HCT116 (cell line): ENCODE data around the gene RASGRP2. TPM values are rescaled to one million over a fixed set of nuclear protein-coding genes. Genes with fewer than 3 reads are reported as not detected.

Experiments
- ATAC-seq: fragments of 200-7000 bp; cut with Tn5 transposase; 2 replicates; pipeline ENCODE4 v1.9.1; 2020; ENCODE audit warnings: mild to moderate bottlenecking, moderate library complexity
- BruUV-seq: library from RNA; stranded (reverse); fragments of 400-500 nt; replicated peaks from 2 replicates; lab custom pipeline; 2021; lab: Mats Ljungman, UMichigan
- CTCF ChIA-PET: fragments of 300-600 bp; sonication (Branson Sonifier 250); formaldehyde crosslinking; loops from one replicate; lab custom pipeline; 2021; ENCODE audit warnings: antibody characterized with exemption; lab: Charles Lee
- POLR2A ChIA-PET: fragments of 300-600, 350-600 bp; sonication (Branson Sonifier 250); formaldehyde crosslinking; loops from one replicate; lab custom pipeline; 2021; ENCODE audit warnings: antibody characterized with exemption; lab: Charles Lee
- RAD21 ChIA-PET, 2 experiments: fragments of 300-600 bp; sonication (Branson Sonifier 250); formaldehyde crosslinking; loops; one replicate each; lab custom pipeline; 2023; ENCODE audit warnings: low total read pairs in 2 of 2; ENCODE audit not compliant: uncharacterized antibody in 2 of 2, unreplicated experiment in 2 of 2, low non-redundant PET in 1 of 2; lab: Charles Lee
- DNase-seq: peaks from one replicate; pipeline ENCODE4 v3.0.0-alpha.2; 2010; ENCODE audit warnings: low read depth, low spot score
- H2AFZ ChIP-seq: fragments of 200-600 bp; shearing (Covaris generic), sonication (generic); 2 replicates; pipeline ENCODE4 v1.6.1; 2017; ENCODE audit warnings: low read depth, mixed run types, mixed read lengths, antibody characterized with exemption, low read length; ENCODE audit not compliant: poor library complexity, severe bottlenecking
- H3K27ac ChIP-seq: 2 replicates; pipeline ENCODE4 v1.5.1; 2012; ENCODE audit warnings: low read depth, low read length
- H3K27me3 ChIP-seq: fragments of 200-600 bp; sonication (generic); 2 replicates; pipeline ENCODE4 v1.6.1; 2016; ENCODE audit warnings: mixed run types, low read length, mixed read lengths; ENCODE audit not compliant: insufficient read depth
- H3K36me3 ChIP-seq, 2 experiments: fragments of 200-500 bp in 1 of 2; fragments of 200-600 bp in 1 of 2; sonication (Bioruptor generic) in 1 of 2; sonication (generic) in 1 of 2; 2 replicates each; pipeline versions ENCODE4 v1.5.1 to v1.6.1; 2014 to 2016; ENCODE audit warnings: low read length in 2 of 2, inconsistent platforms in 1 of 2, mixed read lengths in 1 of 2, mixed run types in 1 of 2; ENCODE audit not compliant: insufficient read depth in 2 of 2, control insufficient read depth in 1 of 2
- H3K4me1 ChIP-seq, 2 experiments: fragments of 200-600 bp in 1 of 2; sonication (generic) in 1 of 2; 2 replicates each; pipeline versions ENCODE4 v1.5.1 to v1.6.1; 2012 to 2017; ENCODE audit warnings: low read length in 2 of 2, inconsistent platforms in 1 of 2, mild to moderate bottlenecking in 1 of 2, mixed read lengths in 1 of 2, mixed run types in 1 of 2, moderate library complexity in 1 of 2; ENCODE audit not compliant: insufficient read depth in 2 of 2, control insufficient read depth in 1 of 2
- H3K4me2 ChIP-seq: fragments of 200-600 bp; sonication (generic); 2 replicates; pipeline ENCODE4 v1.6.1; 2017; ENCODE audit warnings: mixed run types, low read length, mixed read lengths
- H3K4me3 ChIP-seq, 2 experiments: fragments of 200-600 bp in 1 of 2; sonication (generic) in 1 of 2; replicated peaks in 1 of 2; 2 replicates each; pipeline ENCODE4 v1.5.1; 2011 to 2016; ENCODE audit warnings: low read length in 2 of 2, control low read depth in 1 of 2, low read depth in 1 of 2, mild to moderate bottlenecking in 1 of 2, mixed read lengths in 1 of 2, mixed run types in 1 of 2
- H3K79me2 ChIP-seq: fragments of 200-600 bp; sonication (generic); 2 replicates; pipeline ENCODE4 v1.6.1; 2017; ENCODE audit warnings: mild to moderate bottlenecking, mixed run types, low read length, moderate library complexity, mixed read lengths; ENCODE audit not compliant: insufficient read depth
- H3K9ac ChIP-seq: fragments of 200-600 bp; sonication (generic); 2 replicates; pipeline ENCODE4 v1.6.1; 2016; ENCODE audit warnings: low read length, mixed read lengths
- H3K9me2 ChIP-seq: fragments of 200-600 bp; sonication (generic), shearing (Covaris generic); 2 replicates; pipeline ENCODE4 v1.6.1; 2017; ENCODE audit warnings: mixed run types, mild to moderate bottlenecking, moderate library complexity; ENCODE audit not compliant: insufficient read depth
- H3K9me3 ChIP-seq, 2 experiments: fragments of 200-500 bp in 1 of 2; fragments of 200-600 bp in 1 of 2; sonication (Bioruptor generic) in 1 of 2; sonication (generic) in 1 of 2; 2 replicates each; pipeline ENCODE4 v1.6.1; 2014 to 2017; ENCODE audit warnings: low read length in 2 of 2, mixed read lengths in 2 of 2, inconsistent platforms in 1 of 2, low read depth in 1 of 2, mild to moderate bottlenecking in 1 of 2, mixed run types in 1 of 2, moderate library complexity in 1 of 2; ENCODE audit not compliant: control insufficient read depth in 1 of 2, insufficient read depth in 1 of 2
- H4K20me1 ChIP-seq: fragments of 200-600 bp; sonication (generic), shearing (Covaris generic); 2 replicates; pipeline ENCODE4 v1.6.1; 2017; ENCODE audit warnings: mixed run types, mild to moderate bottlenecking, moderate library complexity; ENCODE audit not compliant: insufficient read depth
- EZH2phosphoT487 ChIP-seq: fragments of 200-600 bp; IDR thresholded peaks from 2 replicates; pipeline ENCODE4 v1.6.1; 2018; ENCODE audit warnings: antibody characterized with exemption, borderline replicate concordance
- POLR2AphosphoS5 ChIP-seq: IDR thresholded peaks from 2 replicates; pipeline ENCODE4 v1.6.1; 2011; ENCODE audit warnings: mild to moderate bottlenecking, low read depth, low read length, moderate library complexity
- ZFX ChIP-seq: fragments of 450-650 bp; IDR thresholded peaks from 2 replicates; pipeline ENCODE4 v1.6.1; 2017
- intact Hi-C: fragments of 100-400 bp; cut with micrococcal nuclease; formaldehyde crosslinking; loops from 2 replicates; pipeline ENCODE4 v1.10.0; 2022
- total RNA-seq: library from RNA; stranded (reverse); gene quantifications from one replicate; pipeline ENCODE4 v1.2.1, GENCODE V29; 2021; ENCODE audit not compliant: unreplicated experiment
- TF ChIP-seq, protein P1 (sequence below): IDR thresholded peaks from 2 replicates; pipeline ENCODE4 v1.6.1; 2012

Gene RASGRP2
- total RNA-seq, 1 experiment from 2014 or later = 12.8 TPM

DNA sequence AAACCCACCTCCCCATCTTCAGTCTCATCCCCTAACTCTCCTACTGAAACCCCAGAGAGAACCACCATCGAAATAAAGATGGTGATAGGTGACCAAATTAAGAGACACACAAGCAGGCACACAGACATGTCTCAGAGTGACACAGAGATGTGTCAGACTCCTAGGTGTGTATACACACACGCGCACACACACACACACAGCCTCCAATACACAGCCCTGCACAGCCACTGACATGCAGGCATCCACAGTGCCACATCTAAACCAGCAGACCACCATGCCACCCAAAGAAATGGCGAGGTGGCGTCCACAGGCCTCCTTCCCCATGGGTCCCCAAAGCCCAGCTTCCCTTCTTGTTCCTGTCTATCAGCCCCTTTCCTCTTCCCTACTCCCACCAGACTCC, 48.4 kb downstream of the RASGRP2 start:
- no peak overlapping the region for H2AFZ ChIP-seq
- no peak overlapping the region for H3K4me2 ChIP-seq
- DNase-seq (no peak), ATAC-seq (no peak)
- no peaks in the 10 kb centered on the region for H3K9me2 ChIP-seq
- H3K4me3 ChIP-seq = no peak overlapping the region
- TF ChIP-seq ZFX (no peak), EZH2phosphoT487 (no peak), POLR2AphosphoS5 (no peak)
- TF ChIP-seq, protein P1, sequence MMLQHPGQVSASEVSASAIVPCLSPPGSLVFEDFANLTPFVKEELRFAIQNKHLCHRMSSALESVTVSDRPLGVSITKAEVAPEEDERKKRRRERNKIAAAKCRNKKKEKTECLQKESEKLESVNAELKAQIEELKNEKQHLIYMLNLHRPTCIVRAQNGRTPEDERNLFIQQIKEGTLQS = no peak
- H3K79me2 ChIP-seq = no peaks in the 10 kb centered on the region
- H3K27ac ChIP-seq = no peak overlapping the region
- H4K20me1 ChIP-seq = no peaks in the 10 kb centered on the region
- ChIA-PET RAD21 (no interaction called here), POLR2A (no interaction called here), CTCF (no interaction called here)
- no TSS peak for BruUV-seq
- no peaks in the 10 kb centered on the region for H3K9me3 ChIP-seq
- intact Hi-C loops = no loop called here
- H3K9ac ChIP-seq = no peak overlapping the region
- no peaks in the 10 kb centered on the region for H3K36me3 ChIP-seq
- no peaks in the 10 kb centered on the region for H3K4me1 ChIP-seq
- H3K27me3 ChIP-seq = no peaks in the 10 kb centered on the region; the same call in 1 of the 2 replicates

DNA sequence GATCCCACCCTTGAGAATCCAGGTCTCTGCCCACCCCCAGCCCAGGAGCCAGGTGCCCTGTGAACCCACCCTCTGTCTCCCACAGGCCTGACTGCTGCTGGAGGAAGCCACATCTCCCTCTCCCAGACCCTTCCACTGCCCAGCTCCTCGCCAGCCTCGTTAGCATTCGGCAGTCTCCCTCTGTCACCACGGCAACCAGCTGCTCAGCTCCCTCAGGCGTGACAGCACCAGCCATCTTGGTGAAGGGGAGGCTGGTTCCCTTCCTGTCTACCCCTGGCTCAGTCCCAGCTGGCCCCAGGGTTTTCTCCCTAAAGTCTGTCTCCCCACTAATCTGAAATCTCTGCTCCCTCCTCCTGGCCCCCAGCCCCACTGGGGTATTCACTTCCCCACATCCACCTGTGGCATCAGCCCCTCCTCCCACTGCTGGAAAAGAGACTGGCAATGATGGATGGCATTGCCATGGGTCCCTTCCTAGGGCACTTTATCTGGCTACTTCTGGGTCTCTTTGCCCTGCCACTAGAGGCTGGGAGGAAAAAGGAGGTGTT, 49.0 kb downstream of the RASGRP2 start:
- ChIA-PET POLR2A (no interaction called here), RAD21 (no interaction called here), CTCF (no interaction called here)
- H3K4me3 ChIP-seq = no peak overlapping the region
- H3K27ac ChIP-seq = no peak overlapping the region
- no peaks in the 10 kb centered on the region; the same call in 1 of the 2 replicates for H3K27me3 ChIP-seq
- H4K20me1 ChIP-seq = no peaks in the 10 kb centered on the region
- H3K36me3 ChIP-seq = no peaks in the 10 kb centered on the region
- no peaks in the 10 kb centered on the region for H3K9me3 ChIP-seq
- H3K79me2 ChIP-seq = no peaks in the 10 kb centered on the region
- H2AFZ ChIP-seq = no peak overlapping the region
- no peaks in the 10 kb centered on the region for H3K9me2 ChIP-seq
- H3K4me2 ChIP-seq = no peak overlapping the region
- BruUV-seq = no TSS peak
- intact Hi-C loops = no loop called here
- no peak overlapping the region for H3K9ac ChIP-seq
- ATAC-seq = no peak
- no peak for TF ChIP-seq POLR2AphosphoS5
- H3K4me1 ChIP-seq = no peaks in the 10 kb centered on the region
- DNase-seq = no peak
